Hepatocyte (in vitro differentiated cells): ENCODE measurements around the gene CFH. TPM values are rescaled to one million over a fixed set of nuclear protein-coding genes. Genes with fewer than 3 reads are reported as not detected.
A peak's percentile ranks its signal among the peaks of the same experiment; 100 is the strongest.

ENCODE experiments used
- DNase-seq: peaks from one replicate; pipeline ENCODE4 v3.0.0-alpha.2; 2016; ENCODE audit warnings: low spot score
- H2AFZ ChIP-seq: fragments of 200-600 bp; sonication (generic); 2 replicates; pipeline ENCODE4 v1.6.0; 2016; ENCODE audit warnings: antibody characterized with exemption, mild to moderate bottlenecking
- H3K27ac ChIP-seq: fragments of 200-600 bp; sonication (generic); 2 replicates; pipeline ENCODE4 v1.5.1; 2016; ENCODE audit warnings: mild to moderate bottlenecking
- H3K27me3 ChIP-seq: fragments of 200-600 bp; sonication (generic); 2 replicates; pipeline ENCODE4 v1.6.1; 2016
- H3K36me3 ChIP-seq: fragments of 200-600 bp; sonication (generic); replicated peaks from 2 replicates; pipeline ENCODE4 v1.5.1; 2016; ENCODE audit warnings: low read depth; ENCODE audit not compliant: insufficient read depth
- H3K4me1 ChIP-seq: fragments of 200-600 bp; sonication (generic); 2 replicates; pipeline ENCODE4 v1.5.1; 2016; ENCODE audit warnings: mild to moderate bottlenecking, moderate library complexity; ENCODE audit not compliant: insufficient read depth
- H3K4me2 ChIP-seq: fragments of 200-600 bp; sonication (generic); 2 replicates; pipeline ENCODE4 v1.6.0; 2016
- H3K4me3 ChIP-seq: fragments of 200-600 bp; sonication (generic); 2 replicates; pipeline ENCODE4 v1.5.1; 2016; ENCODE audit warnings: mild to moderate bottlenecking
- H3K79me2 ChIP-seq: fragments of 200-600 bp; sonication (generic); 2 replicates; pipeline ENCODE4 v1.6.0; 2017; ENCODE audit warnings: mild to moderate bottlenecking
- H3K9me2 ChIP-seq: fragments of 200-600 bp; sonication (generic); replicated peaks from 2 replicates; pipeline ENCODE4 v1.6.0; 2017; ENCODE audit warnings: mild to moderate bottlenecking; ENCODE audit not compliant: insufficient read depth
- H3K9me3 ChIP-seq: fragments of 200-600 bp; sonication (generic); 2 replicates; pipeline ENCODE4 v1.5.1; 2016; ENCODE audit warnings: low read depth, mild to moderate bottlenecking
- H4K20me1 ChIP-seq: fragments of 200-600 bp; sonication (generic); 2 replicates; pipeline ENCODE4 v1.6.0; 2016; ENCODE audit warnings: mild to moderate bottlenecking; ENCODE audit not compliant: insufficient read depth, poor library complexity, severe bottlenecking
- CTCF ChIP-seq: fragments of 200-600 bp; sonication (generic); IDR thresholded peaks from 2 replicates; pipeline ENCODE4 v1.5.1; 2016; ENCODE audit warnings: antibody characterized with exemption, mild to moderate bottlenecking; ENCODE audit not compliant: poor library complexity
- EZH2 ChIP-seq: fragments of 200-600 bp; sonication (generic); IDR thresholded peaks from 2 replicates; pipeline ENCODE4 v1.6.1; 2016; ENCODE audit warnings: antibody characterized with exemption, mild to moderate bottlenecking, borderline replicate concordance
- EZH2phosphoT487 ChIP-seq: fragments of 200-600 bp; sonication (generic); IDR thresholded peaks from one replicate; pipeline ENCODE4 v1.6.1; 2018; ENCODE audit warnings: antibody characterized with exemption, mild to moderate bottlenecking, low read depth, moderate library complexity; ENCODE audit not compliant: unreplicated experiment, severe bottlenecking
- WGBS: methylation state at CpG from one replicate; pipeline ENCODE4 v1.1.6; 2016; ENCODE audit warnings: low lambda C conversion rate; ENCODE audit errors: missing lambda C conversion rate; 5-methylcytosine and 5-hydroxymethylcytosine counted together
- polyA plus RNA-seq: library from polyadenylated mRNA; unstranded; fragments of >200 nt; fragmentation: Nextera tagmentation; extraction: Ambion mirVana; gene quantifications from 2 replicates; pipeline ENCODE4 v1.2.1, GENCODE V29; 2016
- total RNA-seq: library from RNA; depleted of rRNA; stranded (reverse); fragments of >200 nt; gene quantifications from 2 replicates; pipeline ENCODE4 v1.2.3, GENCODE V29; 2014

CFH gene
- total and polyA plus RNA-seq, 2 experiments from 2014 or later = 63.2 to 138 TPM

- H3K9me3 ChIP-seq = no peaks in the 10 kb centered on the region
- peak; percentile 84 for DNase-seq
- peak within 1 kb of the TSS; percentile 88 for H3K27ac ChIP-seq
- no peaks in the 10 kb centered on the region for H3K36me3 ChIP-seq
- H3K4me2 ChIP-seq = peak within 1 kb of the TSS; percentile 86
- TF ChIP-seq EZH2 (no peak), CTCF (no peak), EZH2phosphoT487 (no peak)
- H3K27me3 ChIP-seq = no peaks in the 10 kb centered on the region
- no peaks in the 10 kb centered on the region for H4K20me1 ChIP-seq
- 1% methylated on average over 40 of the region's 43 CpGs for WGBS
- peak within 1 kb of the TSS; percentile 92 for H2AFZ ChIP-seq
- no peaks in the 10 kb centered on the region for H3K4me1 ChIP-seq
- peak within 1 kb of the TSS; percentile 84 for H3K4me3 ChIP-seq
- H3K79me2 ChIP-seq = peaks cover 15% of the 10 kb centered on the region
- no peaks in the 10 kb centered on the region for H3K9me2 ChIP-seq
These were observed 43.2 kb upstream of the CFH start, which contains the start of gene KCNT2 for GRCh38 chr1:196608390-196609369. KCNT2 (minus strand) TSS chr1:196608440; CDS start chr1:196608309, 131 bp downstream.

- no peaks in the 10 kb centered on the region for H3K9me3 ChIP-seq
- H3K9me2 ChIP-seq = no peaks in the 10 kb centered on the region
- WGBS = 21% methylated on average over 10 of the region's 10 CpGs
- TF ChIP-seq CTCF (no peak), EZH2 (no peak), EZH2phosphoT487 (no peak)
- H3K79me2 ChIP-seq = peaks cover 10% of the 10 kb centered on the region
- H2AFZ ChIP-seq = peak overlapping the region; percentile 92
- H4K20me1 ChIP-seq = no peaks in the 10 kb centered on the region
- H3K4me2 ChIP-seq = peak overlapping the region; percentile 86
- H3K4me3 ChIP-seq = peak overlapping the region; percentile 84
- H3K27ac ChIP-seq = peak overlapping the region; percentile 88
- no peak for DNase-seq
- H3K36me3 ChIP-seq = no peaks in the 10 kb centered on the region
- H3K27me3 ChIP-seq = no peaks in the 10 kb centered on the region
- H3K4me1 ChIP-seq = no peaks in the 10 kb centered on the region
These were observed 42.5 kb upstream of the CFH start for GRCh38 chr1:196609370-196609737.

GRCh38 chr1:196611873-196612272, 40.0 kb upstream of the CFH start:
- no peaks in the 10 kb centered on the region for H3K4me1 ChIP-seq
- H3K27ac ChIP-seq = no peak overlapping the region
- H3K9me3 ChIP-seq = no peaks in the 10 kb centered on the region
- TF ChIP-seq CTCF (no peak), EZH2phosphoT487 (no peak), EZH2 (no peak)
- no peaks in the 10 kb centered on the region for H3K27me3 ChIP-seq
- no peaks in the 10 kb centered on the region for H3K79me2 ChIP-seq
- H3K36me3 ChIP-seq = no peaks in the 10 kb centered on the region
- DNase-seq = no peak
- no peak overlapping the region for H2AFZ ChIP-seq
- H3K4me2 ChIP-seq = no peak overlapping the region
- H3K9me2 ChIP-seq = no peaks in the 10 kb centered on the region
- 81% methylated on average over 3 of the region's 3 CpGs for WGBS
- H3K4me3 ChIP-seq = no peak overlapping the region
- no peaks in the 10 kb centered on the region for H4K20me1 ChIP-seq
